GM18909 (cell line): ENCODE results near the gene NDUFV1.
"Not testable (repeated sequence)": the region's sequence is repeated elsewhere in the genome, so short reads cannot be mapped to it uniquely, and the experiment has no call there.

Source experiments
- ATAC-seq: cut with Tn5 transposase; IDR thresholded peaks from one replicate; pipeline ENCODE4 v1.9.1; 2021; ENCODE audit warnings: mild to moderate bottlenecking; ENCODE audit not compliant: unreplicated experiment, poor library complexity

NDUFV1 gene

GRCh38 chr11:67622905-67623304 is 16.2 kb downstream of the NDUFV1 start:
- ATAC-seq, result not testable (repeated sequence)

GRCh38 chr11:67623795-67624194 is 17.1 kb downstream of the NDUFV1 start:
- ATAC-seq, result not testable (repeated sequence)

- ATAC-seq, result not testable (repeated sequence)
These were observed 19.5 kb downstream of the NDUFV1 start for GRCh38 chr11:67626131-67626833.

- ATAC-seq, result no peak
These were observed 20.2 kb downstream of the NDUFV1 start for GRCh38 chr11:67626970-67627369.

GRCh38 chr11:67627441-67627811 is 20.7 kb downstream of the NDUFV1 start:
- ATAC-seq, result no peak

- no peak for ATAC-seq
These were observed 21.3 kb downstream of the NDUFV1 start for GRCh38 chr11:67627812-67628624.

- ATAC-seq, result no peak
These were observed 22.1 kb downstream of the NDUFV1 start for GRCh38 chr11:67628710-67629385.

- ATAC-seq, result peak; percentile 59
These were observed 22.9 kb downstream of the NDUFV1 start, which contains the start of gene NUDT8 for GRCh38 chr11:67629386-67630227. TSS of gene NUDT8 (minus strand) at chr11:67629937. CDS start at chr11:67629911, 26 bp downstream.

GRCh38 chr11:67630228-67630942 is 23.6 kb downstream of the NDUFV1 start:
- ATAC-seq, result peak; percentile 64

- ATAC-seq, result no peak
These were observed 24.2 kb downstream of the NDUFV1 start for GRCh38 chr11:67630943-67631331.

- no peak for ATAC-seq
These were observed 24.7 kb downstream of the NDUFV1 start for GRCh38 chr11:67631411-67631810.

GRCh38 chr11:67631853-67632174 is 25.1 kb downstream of the NDUFV1 start:
- ATAC-seq, result no peak

GRCh38 chr11:67632175-67632981 is 25.6 kb downstream of the NDUFV1 start:
- no peak for ATAC-seq

- no peak for ATAC-seq
These were observed 26.4 kb downstream of the NDUFV1 start for GRCh38 chr11:67632982-67633755.

GRCh38 chr11:67633758-67634365 is 27.1 kb downstream of the NDUFV1 start:
- ATAC-seq, result no peak

GRCh38 chr11:67634366-67635230 is 27.9 kb downstream of the NDUFV1 start:
- no peak for ATAC-seq

GRCh38 chr11:67635231-67635521 is 28.4 kb downstream of the NDUFV1 start:
- ATAC-seq, result no peak
